Mesodermal cell (in vitro differentiated cells): ENCODE data around the gene KDM1B.
"Not testable (repeated sequence)": the region's sequence is repeated elsewhere in the genome, so short reads cannot be mapped to it uniquely, and the experiment has no call there.

ENCODE experiments used
- H3K27ac ChIP-seq: 2 replicates; pipeline ENCODE4 v1.7.0; 2013; ENCODE audit warnings: mild to moderate bottlenecking, low read depth, low read length, moderate library complexity; ENCODE audit not compliant: severe bottlenecking
- H3K36me3 ChIP-seq: 2 replicates; pipeline ENCODE4 v1.7.1; 2013; ENCODE audit warnings: mild to moderate bottlenecking, low read length, moderate library complexity; ENCODE audit not compliant: control insufficient read depth, insufficient read depth
- H3K4me1 ChIP-seq: one replicate; pipeline ENCODE4 v1.7.1; 2013; ENCODE audit warnings: mild to moderate bottlenecking, low read length; ENCODE audit not compliant: insufficient read depth, control insufficient read depth, poor library complexity, severe bottlenecking
- H3K4me3 ChIP-seq: 2 replicates; pipeline ENCODE4 v1.7.0; 2013; ENCODE audit warnings: low read length, control low read depth, mild to moderate bottlenecking; ENCODE audit not compliant: insufficient read depth, poor library complexity, severe bottlenecking; ENCODE audit errors: extremely low read depth
- H3K9me3 ChIP-seq: 2 replicates; pipeline ENCODE4 v1.7.1; 2013; ENCODE audit warnings: mild to moderate bottlenecking, low read length, moderate library complexity; ENCODE audit not compliant: control insufficient read depth
- WGBS, 2 experiments: methylation state at CpG; one replicate each; pipeline ENCODE4 v1.1.5; 2013; ENCODE audit warnings: missing lambda C conversion rate in 2 of 2; ENCODE audit not compliant: insufficient coverage in 2 of 2; 5-methylcytosine and 5-hydroxymethylcytosine counted together

KDM1B gene

GRCh38 chr6:18228590-18228989 is 73.4 kb downstream of the KDM1B start:
- H3K36me3 ChIP-seq, result peaks cover 71% of the 10 kb centered on the region
- H3K9me3 ChIP-seq, result peaks cover 13% of the 10 kb centered on the region
- not testable (repeated sequence) for H3K4me3 ChIP-seq, H3K27ac ChIP-seq, H3K4me1 ChIP-seq
- WGBS, 2 experiments, result 92 to 95% methylated on average over 12 of the region's 14 CpGs

- H3K4me3 ChIP-seq, H3K27ac ChIP-seq, H3K4me1 ChIP-seq: not testable (repeated sequence)
- H3K36me3 ChIP-seq, result peaks cover 76% of the 10 kb centered on the region
- WGBS, 2 experiments, result 88 to 100% methylated on average over 3 to 4 of the region's 7 CpGs
- H3K9me3 ChIP-seq, result peaks cover 17% of the 10 kb centered on the region
Measured at GRCh38 chr6:18231856-18232255, 76.6 kb downstream of the KDM1B start.

- Histone ChIP-seq H3K36me3 (peaks cover 77% of the 10 kb centered on the region), H3K9me3 (peaks cover 11% of the 10 kb centered on the region)
- H3K4me3 ChIP-seq, H3K27ac ChIP-seq, H3K4me1 ChIP-seq: not testable (repeated sequence)
- no CpG with 5 or more reads among the region's 4 CpGs for WGBS, 2 experiments
Measured at GRCh38 chr6:18233770-18234169, 78.5 kb downstream of the KDM1B start.

- no peak overlapping the region for H3K27ac ChIP-seq
- peaks cover 79% of the 10 kb centered on the region for H3K36me3 ChIP-seq
- H3K9me3 ChIP-seq, result peaks cover 9% of the 10 kb centered on the region
- WGBS, 2 experiments, result 100% methylated on average over 1 of the region's 1 CpG
- no peak overlapping the region for H3K4me3 ChIP-seq
- H3K4me1 ChIP-seq, result no peaks in the 10 kb centered on the region
Measured at GRCh38 chr6:18234564-18234963, 79.3 kb downstream of the KDM1B start.

GRCh38 chr6:18235524-18235923 is 80.3 kb downstream of the KDM1B start:
- H3K27ac ChIP-seq, result no peak overlapping the region
- peaks cover 9% of the 10 kb centered on the region for H3K9me3 ChIP-seq
- H3K36me3 ChIP-seq, result peaks cover 73% of the 10 kb centered on the region
- no peak overlapping the region for H3K4me3 ChIP-seq
- H3K4me1 ChIP-seq, result no peaks in the 10 kb centered on the region
- 80 to 94% methylated on average over 1 to 2 of the region's 3 CpGs for WGBS, 2 experiments

DNA sequence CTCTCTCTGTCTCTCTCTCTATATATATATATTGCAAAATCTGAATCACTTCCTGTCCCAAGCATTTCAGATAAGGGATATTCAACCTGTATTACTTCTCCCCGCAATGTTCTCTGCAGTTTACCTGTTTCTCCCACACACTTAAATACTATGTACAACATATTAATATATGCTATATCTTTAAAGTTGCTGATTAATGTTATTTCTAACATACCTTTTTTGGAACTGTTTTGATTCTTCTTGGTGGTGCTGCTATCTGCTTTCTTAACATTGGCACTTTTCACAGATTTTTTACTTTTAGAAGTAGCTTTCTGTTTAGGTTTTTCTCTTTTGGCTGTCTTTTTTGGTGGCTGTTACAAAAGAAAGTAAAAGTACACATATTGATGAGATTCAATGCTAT is 81.9 kb downstream of the KDM1B start:
- H3K4me1 ChIP-seq, result no peaks in the 10 kb centered on the region
- WGBS, 2 experiments, result no CpG with 5 or more reads among the region's 1 CpG
- peaks cover 4% of the 10 kb centered on the region for H3K9me3 ChIP-seq
- H3K27ac ChIP-seq, result no peak overlapping the region
- H3K4me3 ChIP-seq, result no peak overlapping the region
- peaks cover 74% of the 10 kb centered on the region for H3K36me3 ChIP-seq

GRCh38 chr6:18240230-18240629 is 85.0 kb downstream of the KDM1B start:
- Histone ChIP-seq H3K4me1 (no peaks in the 10 kb centered on the region), H3K27ac (no peak overlapping the region), H3K4me3 (no peak overlapping the region), H3K9me3 (no peaks in the 10 kb centered on the region), H3K36me3 (peaks cover 86% of the 10 kb centered on the region)
- 83% methylated on average over 2 of the region's 2 CpGs; no CpG with 5 or more reads in 1 of the 2 experiments for WGBS, 2 experiments

DNA sequence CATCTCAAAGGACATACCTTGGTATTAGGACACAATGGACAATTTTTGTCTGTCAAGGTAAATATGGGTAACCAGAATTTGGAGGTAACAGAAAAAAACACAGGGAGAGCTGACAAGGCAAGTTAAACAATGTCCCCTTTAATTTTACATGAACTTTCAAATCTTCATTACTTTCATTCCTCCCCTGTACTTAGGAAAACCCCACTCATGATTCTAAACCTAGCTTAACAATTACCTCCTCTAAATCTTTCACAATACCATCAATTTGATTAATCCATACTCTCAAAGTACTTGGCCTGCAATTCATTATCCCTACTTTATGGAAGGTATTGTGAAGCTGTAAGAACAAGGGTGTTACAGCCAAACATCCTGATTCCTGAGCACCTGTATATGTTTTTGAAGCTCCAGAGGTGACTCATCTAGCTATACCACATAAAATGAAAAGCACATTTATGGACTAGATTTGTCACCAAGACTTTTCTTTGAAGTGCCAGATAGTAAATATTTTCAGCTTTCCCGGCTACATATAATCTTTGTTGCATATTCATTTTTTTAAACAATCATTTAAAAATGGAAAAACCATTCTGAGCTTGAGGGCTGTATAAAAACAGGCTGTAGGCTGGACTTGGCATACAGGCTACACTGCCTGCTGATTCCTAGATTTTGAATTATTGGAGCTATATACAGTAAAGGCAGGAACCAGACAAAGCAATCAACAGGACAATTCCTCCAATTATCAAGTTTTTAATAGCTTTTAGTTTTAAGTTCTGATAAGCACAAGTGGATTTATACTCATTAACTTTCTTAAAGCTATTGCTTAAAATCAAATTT is 86.2 kb downstream of the KDM1B start:
- Histone ChIP-seq H3K27ac (no peak overlapping the region), H3K4me1 (no peaks in the 10 kb centered on the region), H3K36me3 (peaks cover 84% of the 10 kb centered on the region), H3K9me3 (no peaks in the 10 kb centered on the region), H3K4me3 (no peak overlapping the region)
- no CpG with 5 or more reads among the region's 1 CpG for WGBS, 2 experiments

- H3K4me1 ChIP-seq, result no peaks in the 10 kb centered on the region
- H3K36me3 ChIP-seq, result peaks cover 81% of the 10 kb centered on the region
- no peak overlapping the region for H3K4me3 ChIP-seq
- WGBS, 2 experiments, result 85 to 88% methylated on average over 9 to 10 of the region's 11 CpGs
- peak overlapping the region; percentile 8 for H3K27ac ChIP-seq
- H3K9me3 ChIP-seq, result no peaks in the 10 kb centered on the region
Measured at GRCh38 chr6:18242062-18242851, 87.0 kb downstream of the KDM1B start.

DNA sequence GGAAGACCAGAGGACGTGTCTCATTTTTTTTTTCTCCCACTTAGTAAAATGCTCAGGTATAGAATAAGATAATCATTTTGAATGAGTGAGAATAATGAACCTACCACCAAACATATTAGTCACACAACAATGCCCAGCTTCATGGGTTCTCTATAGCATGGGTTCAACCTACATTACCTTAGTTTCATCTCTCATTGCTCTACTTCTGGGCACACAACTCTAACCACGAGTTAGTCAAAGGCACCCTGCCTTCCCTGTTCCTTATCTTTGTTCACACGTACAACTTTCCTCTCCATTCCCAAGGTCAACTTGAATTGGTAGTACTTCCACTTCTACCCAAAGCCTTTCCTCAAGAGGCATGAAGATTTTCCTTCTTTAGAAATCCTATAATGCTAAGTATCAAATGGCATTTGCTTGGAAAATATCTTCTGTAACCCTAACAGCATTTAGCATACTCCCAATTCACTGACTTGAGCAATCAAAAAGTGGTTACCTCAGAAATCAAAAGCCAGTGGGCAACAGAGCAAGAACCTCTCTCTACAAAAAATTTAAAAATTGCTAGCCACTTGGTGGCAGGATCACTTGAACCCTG is 88.2 kb downstream of the KDM1B start:
- Histone ChIP-seq H3K4me1 (no peaks in the 10 kb centered on the region), H3K9me3 (no peaks in the 10 kb centered on the region), H3K4me3 (no peak overlapping the region), H3K36me3 (peaks cover 79% of the 10 kb centered on the region), H3K27ac (no peak overlapping the region)
- 86 to 98% methylated on average over 2 of the region's 3 CpGs for WGBS, 2 experiments
